Thyroid gland (tissue), 4 donors: ENCODE results near the gene DLGAP1.

Experiments
- POLR2A ChIP-seq, 2 donors: fragments of 450-650 bp; IDR thresholded peaks; one replicate each; pipeline ENCODE4 v1.6.1; 2017; ENCODE audit warnings: antibody characterized with exemption in 2 of 2, mild to moderate bottlenecking in 2 of 2, moderate library complexity in 1 of 2
- TF ChIP-seq, protein P1 (sequence below), 6 experiments: fragments of 200-600 bp in 3 of 6; fragments of 450-650 bp in 3 of 6; sonication (generic) in 3 of 6; IDR thresholded peaks; one replicate each; pipeline ENCODE4 v1.5.1; 2016 to 2019; ENCODE audit warnings: antibody characterized with exemption in 6 of 6, mild to moderate bottlenecking in 2 of 6, inconsistent platforms in 1 of 6, moderate library complexity in 1 of 6

- TF ChIP-seq, protein P1, sequence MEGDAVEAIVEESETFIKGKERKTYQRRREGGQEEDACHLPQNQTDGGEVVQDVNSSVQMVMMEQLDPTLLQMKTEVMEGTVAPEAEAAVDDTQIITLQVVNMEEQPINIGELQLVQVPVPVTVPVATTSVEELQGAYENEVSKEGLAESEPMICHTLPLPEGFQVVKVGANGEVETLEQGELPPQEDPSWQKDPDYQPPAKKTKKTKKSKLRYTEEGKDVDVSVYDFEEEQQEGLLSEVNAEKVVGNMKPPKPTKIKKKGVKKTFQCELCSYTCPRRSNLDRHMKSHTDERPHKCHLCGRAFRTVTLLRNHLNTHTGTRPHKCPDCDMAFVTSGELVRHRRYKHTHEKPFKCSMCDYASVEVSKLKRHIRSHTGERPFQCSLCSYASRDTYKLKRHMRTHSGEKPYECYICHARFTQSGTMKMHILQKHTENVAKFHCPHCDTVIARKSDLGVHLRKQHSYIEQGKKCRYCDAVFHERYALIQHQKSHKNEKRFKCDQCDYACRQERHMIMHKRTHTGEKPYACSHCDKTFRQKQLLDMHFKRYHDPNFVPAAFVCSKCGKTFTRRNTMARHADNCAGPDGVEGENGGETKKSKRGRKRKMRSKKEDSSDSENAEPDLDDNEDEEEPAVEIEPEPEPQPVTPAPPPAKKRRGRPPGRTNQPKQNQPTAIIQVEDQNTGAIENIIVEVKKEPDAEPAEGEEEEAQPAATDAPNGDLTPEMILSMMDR (IDR thresholded peaks at IDR 0.05): no peak
- no peak for TF ChIP-seq POLR2A (IDR thresholded peaks at IDR 0.05)
Measured at GRCh38 chr18:4107049-4107467, 348.0 kb downstream of the DLGAP1 start.
